ENCODE measurements around the gene CDK2. TPM values are rescaled to one million over a fixed set of nuclear protein-coding genes. Genes with fewer than 3 reads are reported as not detected.
A peak's percentile ranks its signal among the peaks of the same experiment; 100 is the strongest.
"Not testable (repeated sequence)": the region's sequence is repeated elsewhere in the genome, so short reads cannot be mapped to it uniquely, and the experiment has no call there.

CDK2 gene
- total and polyA plus RNA-seq, 2 of the 4 experiments (the other 2 are of a cell fraction), result 42.5 to 61.7 TPM

DNA sequence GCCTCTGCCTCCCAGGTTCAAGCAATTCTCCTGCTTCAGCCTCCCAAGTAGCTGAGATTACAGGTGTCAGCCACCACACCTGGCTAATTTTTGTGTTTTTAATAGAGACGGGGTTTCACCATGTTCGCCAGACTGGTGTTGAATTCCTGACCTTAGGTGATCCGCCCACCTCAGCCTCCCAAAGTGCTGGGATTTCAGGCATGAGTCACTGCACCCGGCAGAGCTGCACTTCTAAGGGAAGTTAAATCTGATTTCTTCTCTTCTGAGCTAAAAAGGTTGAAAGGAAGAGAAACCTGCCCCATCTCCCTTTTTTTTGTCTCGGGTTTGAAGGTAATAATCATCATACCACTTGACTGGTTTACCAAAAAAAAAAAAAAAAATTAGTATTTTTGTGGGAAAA lies 15.3 kb downstream of the CDK2 start:
- H4K91ac ChIP-seq (ENCODE audit: insufficient read depth, low read depth, low read length); H2AK5ac ChIP-seq (ENCODE audit: low read depth, low read length); H3K4me1 ChIP-seq (ENCODE audit: control insufficient read depth, insufficient read depth, low read length); H3K4me2 ChIP-seq (ENCODE audit: low read depth, low read length); H2BK20ac ChIP-seq (ENCODE audit: low read depth, low read length); H4K5ac ChIP-seq (ENCODE audit: low read depth, low read length); H2BK5ac ChIP-seq (ENCODE audit: low read depth, low read length, poor library complexity, severe bottlenecking); intact Hi-C loops (cut with micrococcal nuclease); H3K9me3 ChIP-seq (ENCODE audit: control insufficient read depth, insufficient read depth, low read length); H3K9ac ChIP-seq (ENCODE audit: low read depth, low read length); H2AFZ ChIP-seq (replicated peaks; ENCODE audit: low read length, poor library complexity); H3K27ac ChIP-seq (ENCODE audit: insufficient read depth, low read length); in situ Hi-C loops (cut with MboI; ENCODE audit: low sequenced_read_pairs); H4K8ac ChIP-seq (ENCODE audit: low read depth in 2 of 2, low read length in 2 of 2); BruUV-seq (replicated peaks); H3K14ac ChIP-seq (replicated peaks; ENCODE audit: low read depth, low read length); H3K4ac ChIP-seq (ENCODE audit: low read depth, low read length); H3K23ac ChIP-seq (ENCODE audit: low read depth, low read length); H2BK15ac ChIP-seq (ENCODE audit: low read depth, low read length); H2AK9ac ChIP-seq (replicated peaks; ENCODE audit: low read depth, low read length, poor library complexity); H3K27me3 ChIP-seq (ENCODE audit: control insufficient read depth, insufficient read depth, low read length); H2BK120ac ChIP-seq (ENCODE audit: low read depth, low read length); dilution Hi-C loops (cut with HindIII; ENCODE audit: low sequenced_read_pairs, unreplicated experiment); H3K56ac ChIP-seq (ENCODE audit: extremely low read depth, insufficient read depth, low read length); H3K18ac ChIP-seq (ENCODE audit: low read depth, low read length); H3K9me1 ChIP-seq (ENCODE audit: insufficient read depth, low read length); H3K4me3 ChIP-seq (ENCODE audit: insufficient read depth, low read depth, low read length): not testable (repeated sequence)
- Histone ChIP-seq H3K79me1 (ENCODE audit: low read depth in 1 of 2, low read length in 2 of 2) (peaks cover 25 to 64% of the 10 kb centered on the region in 2 experiments), H4K20me1 (ENCODE audit: insufficient read depth, low read length) (peaks cover 27% of the 10 kb centered on the region; the same call in 1 of the 2 replicates), H3K36me3 (ENCODE audit: control insufficient read depth, insufficient read depth, low read length) (peaks cover 38% of the 10 kb centered on the region)
- CTCF ChIA-PET, result interaction anchor here (0.6 to 1.5 kb wide), 6 partner anchors 14 to 243 kb away, joined by 3 to 5 read pairs (median 3); partner anchors contain the start of gene MMP19
- 0 out of 2 replicates have a peak, but pooled peaks have one; percentile 35 for TF ChIP-seq FOS (IDR thresholded peaks at IDR 0.05; ENCODE audit: low read depth, low read length)
- peak; percentile 54; the same call in 1 of the 2 replicates for ATAC-seq (ENCODE audit: low read depth)
- POLR2A ChIA-PET (ENCODE audit: unreplicated experiment), result interaction anchor here (0.8 kb wide), 1 partner anchor 8 kb away, joined by 4 read pairs; the partner anchor contains the start of gene RAB5B
- peak; percentile 28 for DNase-seq
- no CpG with 5 or more reads among the region's 5 CpGs for WGBS, 2 experiments (ENCODE audit: extremely low coverage in 2 of 2, insufficient read length in 1 of 2)
